ENCODE results near the gene APMAP. TPM values are rescaled to one million over a fixed set of nuclear protein-coding genes. Genes with fewer than 3 reads are reported as not detected.

Gene APMAP
- total and polyA plus RNA-seq, 10 donors = 26.5 to 104 (median 65.3) TPM

- Histone ChIP-seq H3K36me3 (no peaks in the 10 kb centered on the region), H3K4me1 (peaks cover 0 to 13% (median 7%) of the 10 kb centered on the region in 6 donors), H3K27ac (no peak overlapping the region), H3K27me3 (replicated peaks in 1 of 7) (peaks cover 0 to 12% (median 0%) of the 10 kb centered on the region in 7 donors), H3K9me3 (no peaks in the 10 kb centered on the region), H3K4me3 (no peak overlapping the region)
- no peak for DNase-seq
- WGBS, 5 donors = 86 to 96% (median 88%) methylated on average over 7 of the region's 7 CpGs
- intact Hi-C loops (cut with DNase I; ENCODE audit: low total_unique reads) = loop anchor here (10.0 kb wide), 1 partner anchor 762 kb away; no protein-coding TSS in a partner anchor
- TF ChIP-seq CTCF (IDR thresholded peaks at IDR 0.05 in 8 of 11, conservative IDR thresholded peaks at IDR 0.05 in 3 of 11) (no peak), POLR2AphosphoS5 (IDR thresholded peaks at IDR 0.05) (no peak), POLR2A (IDR thresholded peaks at IDR 0.05) (no peak)
Observed at GRCh38 chr20:24917056-24917455, 75.5 kb downstream of the APMAP start.

GRCh38 chr20:24916412-24916811 lies 76.1 kb downstream of the APMAP start:
- H3K27ac ChIP-seq = no peak overlapping the region
- H3K4me1 ChIP-seq = peaks cover 0 to 13% (median 7%) of the 10 kb centered on the region in 6 donors
- TF ChIP-seq POLR2A (IDR thresholded peaks at IDR 0.05) = no peak
- TF ChIP-seq POLR2AphosphoS5 (IDR thresholded peaks at IDR 0.05) = no peak
- TF ChIP-seq CTCF (IDR thresholded peaks at IDR 0.05 in 8 of 11, conservative IDR thresholded peaks at IDR 0.05 in 3 of 11) = no peak
- H3K9me3 ChIP-seq = no peaks in the 10 kb centered on the region
- no peak for DNase-seq
- H3K4me3 ChIP-seq = no peak overlapping the region
- no peaks in the 10 kb centered on the region for H3K36me3 ChIP-seq
- intact Hi-C loops (cut with DNase I; ENCODE audit: low total_unique reads) = loop anchor here (10.0 kb wide), 1 partner anchor 762 kb away; no protein-coding TSS in a partner anchor
- H3K27me3 ChIP-seq (replicated peaks in 1 of 7) = peaks cover 0 to 12% (median 0%) of the 10 kb centered on the region in 7 donors
- 86 to 96% (median 93%) methylated on average over 1 of the region's 1 CpG for WGBS, 5 donors

GRCh38 chr20:24915892-24916291 lies 76.7 kb downstream of the APMAP start:
- Histone ChIP-seq H3K4me1 (peaks cover 0 to 13% (median 7%) of the 10 kb centered on the region in 6 donors), H3K4me3 (no peak overlapping the region), H3K9me3 (no peaks in the 10 kb centered on the region), H3K27ac (no peak overlapping the region), H3K27me3 (replicated peaks in 1 of 7) (peaks cover 0 to 12% (median 0%) of the 10 kb centered on the region in 7 donors), H3K36me3 (no peaks in the 10 kb centered on the region)
- WGBS, 5 donors = 91 to 100% (median 97%) methylated on average over 5 to 7 of the region's 7 CpGs
- DNase-seq = no peak
- TF ChIP-seq CTCF (IDR thresholded peaks at IDR 0.05 in 8 of 11, conservative IDR thresholded peaks at IDR 0.05 in 3 of 11) (no peak), POLR2A (IDR thresholded peaks at IDR 0.05) (no peak), POLR2AphosphoS5 (IDR thresholded peaks at IDR 0.05) (no peak)
- intact Hi-C loops (cut with DNase I; ENCODE audit: low total_unique reads) = loop anchor here (10.0 kb wide), 1 partner anchor 761 kb away; no protein-coding TSS in a partner anchor

- no peak for DNase-seq
- Histone ChIP-seq H3K27me3 (replicated peaks in 1 of 7) (peaks cover 0 to 12% (median 0%) of the 10 kb centered on the region in 7 donors), H3K9me3 (no peaks in the 10 kb centered on the region), H3K36me3 (no peaks in the 10 kb centered on the region), H3K27ac (no peak overlapping the region), H3K4me1 (peaks cover 0 to 13% (median 7%) of the 10 kb centered on the region in 6 donors), H3K4me3 (no peak overlapping the region)
- WGBS, 5 donors = 79 to 94% (median 89%) methylated on average over 2 to 9 of the region's 9 CpGs
- intact Hi-C loops (cut with DNase I; ENCODE audit: low total_unique reads) = loop anchor here (10.0 kb wide), 1 partner anchor 761 kb away; no protein-coding TSS in a partner anchor
- no peak for TF ChIP-seq POLR2A (IDR thresholded peaks at IDR 0.05)
- no peak for TF ChIP-seq POLR2AphosphoS5 (IDR thresholded peaks at IDR 0.05)
- TF ChIP-seq CTCF (IDR thresholded peaks at IDR 0.05 in 8 of 11, conservative IDR thresholded peaks at IDR 0.05 in 3 of 11) = no peak
Observed at GRCh38 chr20:24915440-24915839, 77.1 kb downstream of the APMAP start.
